GM19023 (cell line): ENCODE data around the gene WDR33.
"Not testable (repeated sequence)": the region's sequence is repeated elsewhere in the genome, so short reads cannot be mapped to it uniquely, and the experiment has no call there.

ENCODE experiments used
- ATAC-seq: cut with Tn5 transposase; IDR thresholded peaks from one replicate; pipeline ENCODE4 v1.9.1; 2021; ENCODE audit warnings: mild to moderate bottlenecking, moderate library complexity; ENCODE audit not compliant: unreplicated experiment

Gene WDR33

DNA sequence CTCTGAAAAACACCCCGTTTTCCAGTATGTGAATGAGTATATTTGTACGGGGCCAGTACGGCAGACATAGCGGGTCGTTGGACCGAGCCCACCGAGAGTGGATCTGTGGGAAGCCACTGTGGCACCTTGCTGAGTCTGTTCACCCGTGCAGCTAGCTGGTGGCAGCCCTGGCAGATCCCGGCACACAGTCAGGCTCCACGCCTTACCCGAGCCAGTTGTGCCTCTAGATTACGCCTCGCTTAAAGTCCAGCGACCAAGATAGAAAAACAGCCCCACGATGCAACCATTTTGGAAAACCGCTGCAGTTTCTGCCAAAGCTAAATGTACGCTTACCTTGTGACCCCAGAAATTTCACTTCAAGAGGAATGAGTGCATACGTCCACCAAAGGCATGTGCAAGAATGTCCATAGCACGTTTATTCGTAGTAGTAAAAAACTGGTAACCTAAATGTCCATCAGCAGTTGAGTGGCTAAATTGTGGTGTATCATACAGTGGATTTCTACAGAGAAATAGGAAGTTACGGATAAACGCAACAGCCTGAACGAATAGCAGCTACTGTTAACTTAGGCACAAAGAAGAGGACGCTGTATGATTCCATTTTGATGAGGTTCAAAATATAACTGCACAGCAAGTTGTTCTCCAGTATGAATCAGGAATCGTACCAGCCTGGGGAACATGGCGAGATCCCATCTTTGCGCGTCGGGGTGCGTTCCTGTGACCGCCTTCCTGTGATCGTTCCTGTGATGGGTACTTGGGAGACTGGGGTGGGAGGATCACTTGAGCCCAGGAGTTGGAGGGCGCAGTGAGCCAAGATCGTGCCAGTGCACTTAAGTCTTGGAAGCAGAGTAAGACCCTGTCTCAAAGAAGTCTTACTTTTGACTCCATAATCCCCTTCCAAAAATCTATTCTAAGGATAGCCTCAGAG is 688 bp upstream of the WDR33 start:
- ATAC-seq = peak; percentile 41

DNA sequence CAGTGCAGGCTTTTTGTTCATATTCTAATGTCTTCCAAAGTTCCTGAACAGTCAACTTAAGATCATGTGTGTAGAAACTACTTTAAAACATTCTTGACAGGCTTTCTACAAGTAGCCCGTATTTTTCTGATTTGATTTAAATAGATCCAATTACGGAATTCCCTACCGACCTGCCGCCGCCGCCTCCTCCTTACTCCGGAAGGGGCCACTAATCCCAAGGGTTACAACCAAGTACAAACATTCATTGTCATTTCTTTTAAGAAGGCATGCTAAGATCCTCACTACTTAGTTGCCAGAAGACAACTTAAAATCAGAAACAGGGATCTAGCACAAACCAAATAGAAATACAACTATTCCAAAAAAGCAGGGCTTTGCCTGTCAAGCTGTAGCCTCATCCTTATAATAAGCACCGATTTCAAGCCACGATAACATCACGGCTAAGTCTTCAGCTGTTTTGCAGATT is 784 bp downstream of the WDR33 start:
- no peak for ATAC-seq

GRCh38 chr2:127807678-127808353 is 3.2 kb downstream of the WDR33 start:
- no peak for ATAC-seq

DNA sequence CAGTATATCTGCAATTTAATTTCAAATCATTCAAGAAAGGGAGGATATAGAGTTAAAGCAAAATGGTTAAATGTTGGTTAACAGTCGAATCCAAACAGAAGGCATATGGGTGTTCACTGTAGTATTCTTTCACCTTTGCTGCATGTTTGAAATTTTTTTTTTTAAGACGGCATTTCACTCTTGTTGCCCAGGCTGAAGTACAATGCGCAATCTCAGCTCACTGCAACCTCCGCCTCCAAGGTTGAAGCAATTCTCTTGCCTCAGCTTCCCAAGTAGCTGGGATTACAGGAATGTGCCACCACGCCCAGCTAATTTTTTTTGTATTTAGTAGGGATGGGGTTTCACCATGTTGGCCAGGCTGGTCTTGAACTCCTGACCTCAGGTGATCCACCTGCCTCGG is 4.1 kb downstream of the WDR33 start:
- ATAC-seq = not testable (repeated sequence)

DNA sequence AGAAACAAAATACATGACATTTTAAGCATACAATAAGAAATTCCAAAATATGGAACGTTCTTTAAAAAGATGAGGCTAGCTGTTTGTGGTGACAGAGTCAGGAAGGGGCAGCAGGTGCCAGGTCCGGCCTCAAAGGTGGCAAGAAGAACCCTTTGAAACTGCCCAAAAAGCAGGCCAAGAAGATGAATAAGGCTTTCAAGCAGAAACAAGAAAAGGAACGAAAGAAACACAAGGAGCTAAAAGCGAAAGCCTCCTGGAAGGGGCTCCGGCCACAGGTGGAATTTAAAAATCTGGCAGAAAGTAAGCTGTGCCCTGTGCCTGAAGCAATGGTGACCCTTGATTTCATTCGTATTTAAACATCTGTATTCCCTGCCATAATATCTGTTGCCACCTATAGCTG is 5.5 kb downstream of the WDR33 start:
- ATAC-seq = no peak

GRCh38 chr2:127799926-127800325 is 11.0 kb downstream of the WDR33 start:
- ATAC-seq = no peak

DNA sequence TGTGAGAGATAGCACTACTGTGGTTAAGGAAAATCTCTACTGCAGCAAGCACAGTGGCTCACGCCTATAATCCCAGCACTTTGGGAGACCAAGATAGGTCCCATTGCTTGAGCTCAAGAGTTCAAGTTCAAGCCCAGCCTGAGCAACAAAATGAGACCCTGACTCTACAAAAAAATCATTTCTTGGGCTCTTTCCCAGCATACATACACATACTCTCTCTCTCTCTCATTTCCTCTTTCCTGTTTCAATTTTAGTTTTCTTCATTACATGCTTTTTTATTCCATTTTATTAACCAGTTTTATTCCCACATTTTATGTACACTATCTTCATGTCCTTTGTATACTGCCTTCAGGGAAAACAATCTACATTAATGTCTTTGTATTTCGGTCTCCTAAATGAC is 14.6 kb downstream of the WDR33 start:
- no peak for ATAC-seq

GRCh38 chr2:127794901-127795300 is 16.1 kb downstream of the WDR33 start:
- ATAC-seq = not testable (repeated sequence)

DNA sequence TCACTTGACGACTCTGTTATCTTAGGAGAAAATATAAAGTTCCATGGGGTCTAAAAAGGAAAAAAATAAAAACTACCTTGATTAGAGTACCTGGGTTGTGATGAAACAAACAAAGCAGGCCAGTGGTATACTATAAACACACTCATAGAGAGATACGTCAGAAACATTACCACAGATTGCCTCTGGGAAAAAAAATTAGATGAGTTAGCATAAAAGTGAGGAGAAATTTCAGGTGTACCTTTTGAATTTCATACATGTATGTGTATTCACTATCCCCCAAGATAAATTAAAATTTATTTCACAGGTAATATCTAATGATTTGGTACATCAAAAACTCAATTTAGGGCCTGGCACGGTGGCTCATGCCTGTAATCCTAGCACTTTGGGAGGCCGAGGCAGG is 18.2 kb downstream of the WDR33 start:
- no peak for ATAC-seq

- no peak for ATAC-seq
These were observed 20.1 kb downstream of the WDR33 start for GRCh38 chr2:127790694-127791529.

DNA sequence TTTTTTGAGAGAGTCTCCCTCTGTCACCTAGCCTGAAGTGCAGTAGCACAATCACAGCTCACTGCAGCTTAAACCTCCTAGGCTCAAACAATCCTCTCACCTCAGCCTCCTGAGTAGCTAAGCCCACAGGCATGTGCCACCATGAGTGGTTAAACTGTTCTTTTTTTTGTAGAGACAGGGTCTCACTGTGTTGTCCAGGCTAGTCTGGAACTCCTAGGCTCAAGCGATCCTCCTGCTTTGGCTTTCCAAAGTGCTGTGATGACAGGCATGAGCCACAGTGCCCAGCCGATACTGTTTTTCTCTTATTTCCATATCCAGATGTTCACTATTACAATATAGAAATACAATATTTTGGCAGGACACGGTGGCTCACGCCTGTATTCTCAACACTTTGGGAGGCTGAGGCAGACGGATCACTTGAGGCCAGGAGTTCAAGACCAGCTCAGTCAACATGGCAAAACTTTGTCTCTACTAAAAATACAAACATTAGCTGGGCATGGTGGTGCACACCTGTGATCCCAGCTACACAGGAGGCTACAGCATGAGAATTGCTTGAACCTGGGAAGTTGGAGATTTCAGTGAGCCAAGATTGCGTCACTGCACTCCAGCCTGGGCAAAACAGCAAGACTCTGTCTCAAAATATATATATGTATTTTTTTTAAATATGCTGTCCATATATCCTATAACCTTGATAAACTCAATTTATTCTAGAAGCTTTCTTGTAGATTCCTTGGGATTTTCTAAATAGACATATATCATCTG is 24.7 kb downstream of the WDR33 start:
- no peak for ATAC-seq

- ATAC-seq = no peak
These were observed 25.9 kb downstream of the WDR33 start for GRCh38 chr2:127784965-127785518.

GRCh38 chr2:127783101-127783500 is 27.9 kb downstream of the WDR33 start:
- ATAC-seq = no peak

GRCh38 chr2:127778850-127779249 is 32.1 kb downstream of the WDR33 start:
- ATAC-seq = no peak

GRCh38 chr2:127778447-127778846 is 32.5 kb downstream of the WDR33 start:
- no peak for ATAC-seq

DNA sequence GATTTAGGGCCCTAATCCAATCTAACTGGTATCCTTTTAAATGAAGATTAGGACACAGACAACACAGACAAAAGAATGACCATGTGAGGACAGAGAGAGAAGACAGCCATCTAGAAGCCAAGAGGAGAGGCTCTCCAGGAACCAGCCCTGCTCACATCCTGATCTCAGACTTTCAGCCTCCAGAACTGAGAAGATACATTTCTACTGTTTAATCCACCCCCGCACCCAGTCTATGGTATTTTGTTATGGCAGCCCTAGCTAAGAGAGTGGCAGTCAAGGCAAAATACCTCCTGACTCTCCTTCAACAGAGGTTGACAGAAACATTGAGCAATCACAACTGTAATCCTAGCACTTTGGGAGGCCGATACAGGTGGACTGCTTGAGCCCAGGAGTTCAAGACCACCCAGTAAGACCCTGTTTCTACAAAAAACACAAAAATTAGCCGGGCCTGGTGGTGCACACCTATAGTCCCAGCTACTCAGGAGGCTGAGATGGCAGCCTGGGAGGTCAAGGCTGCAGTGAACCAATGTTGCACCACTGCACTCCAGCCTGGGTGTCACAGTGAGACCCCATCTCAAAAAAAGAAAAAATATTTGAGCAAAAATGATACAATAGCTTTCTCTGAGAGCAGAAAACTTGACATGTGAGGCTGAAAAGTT is 34.7 kb downstream of the WDR33 start:
- ATAC-seq = no peak

GRCh38 chr2:127771756-127772155 is 39.2 kb downstream of the WDR33 start:
- no peak for ATAC-seq

DNA sequence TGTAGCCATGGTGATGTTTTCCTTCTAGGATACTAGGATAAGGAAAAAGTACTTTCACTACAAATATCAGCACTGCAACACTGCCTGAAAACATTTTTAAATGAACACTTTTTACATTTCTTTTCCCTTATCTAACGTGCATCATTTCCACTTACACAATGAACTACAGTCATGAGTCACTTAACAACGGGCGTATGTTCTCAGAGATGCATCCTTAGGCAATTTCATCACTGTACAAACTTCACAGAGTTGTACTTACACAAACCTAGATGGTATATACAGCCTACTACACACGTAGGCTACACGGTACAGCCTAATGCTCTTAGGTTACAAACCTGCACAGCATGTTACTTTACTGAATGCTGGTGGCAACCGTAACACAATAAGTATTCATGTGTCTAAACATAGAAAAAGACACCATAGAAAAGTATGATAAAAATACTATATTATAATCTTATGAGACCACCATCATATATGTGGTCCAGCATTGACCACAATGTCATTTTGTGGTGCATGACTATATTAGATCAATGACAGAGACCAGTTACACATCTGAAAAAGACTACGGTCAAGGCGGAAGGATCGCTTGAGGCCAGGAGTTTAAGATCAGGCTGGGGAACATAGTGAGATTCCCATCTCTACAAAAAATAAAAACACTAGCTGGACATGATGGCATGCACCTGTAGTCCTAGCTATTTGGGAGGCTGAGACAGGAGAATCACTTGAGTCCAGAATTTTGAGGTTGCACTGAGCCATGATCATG is 39.8 kb downstream of the WDR33 start:
- no peak for ATAC-seq

DNA sequence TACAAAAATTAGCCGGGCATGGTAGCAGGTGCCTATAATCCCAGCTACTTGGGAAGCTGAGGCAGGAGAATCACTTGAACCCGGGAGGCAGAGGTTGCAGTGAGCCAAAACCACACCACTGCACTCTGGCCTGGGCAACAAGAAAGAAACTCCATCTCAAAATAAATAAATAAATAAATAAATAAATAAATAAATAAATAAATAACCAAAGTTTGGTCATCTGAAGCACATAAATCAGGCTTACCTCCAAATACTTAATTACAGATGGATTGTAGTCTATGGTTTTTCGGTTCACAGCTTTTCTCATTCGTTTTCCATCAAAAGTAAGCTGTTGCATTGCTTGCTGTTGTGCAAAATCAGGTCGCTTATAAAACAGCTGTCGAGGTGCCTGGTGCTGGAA is 40.4 kb downstream of the WDR33 start:
- ATAC-seq = not testable (repeated sequence)
